ENCODE results near the gene CCNE1.

CCNE1 gene

GRCh38 chr19:29849208-29849607, 37.4 kb downstream of the CCNE1 start:
- DNase-seq, result no peak

- DNase-seq, result no peak
Measured at GRCh38 chr19:29850482-29850881, 38.7 kb downstream of the CCNE1 start.

- DNase-seq, result no peak
Measured at GRCh38 chr19:29851769-29852521, 40.2 kb downstream of the CCNE1 start.

- DNase-seq, result no peak
Measured at GRCh38 chr19:29854033-29854432, 42.2 kb downstream of the CCNE1 start.

GRCh38 chr19:29855087-29855486, 43.3 kb downstream of the CCNE1 start:
- no peak for DNase-seq

GRCh38 chr19:29855741-29856500, 44.1 kb downstream of the CCNE1 start:
- no peak for DNase-seq

- no peak for DNase-seq
Measured at GRCh38 chr19:29858000-29858596, 46.3 kb downstream of the CCNE1 start.

GRCh38 chr19:29858621-29859020, 46.8 kb downstream of the CCNE1 start:
- no peak for DNase-seq

- DNase-seq, result no peak
Measured at GRCh38 chr19:29860492-29860891, 48.7 kb downstream of the CCNE1 start.

GRCh38 chr19:29861574-29861973, 49.8 kb downstream of the CCNE1 start:
- DNase-seq, result no peak

GRCh38 chr19:29866011-29866410, 54.2 kb downstream of the CCNE1 start:
- DNase-seq, result no peak

- DNase-seq, result no peak
Measured at GRCh38 chr19:29867984-29868383, 56.2 kb downstream of the CCNE1 start.

GRCh38 chr19:29871143-29871542, 59.4 kb downstream of the CCNE1 start:
- no peak for DNase-seq

- DNase-seq, result no peak
Measured at GRCh38 chr19:29872224-29872731, 60.5 kb downstream of the CCNE1 start.

- DNase-seq, result no peak
Measured at GRCh38 chr19:29873024-29873800, 61.4 kb downstream of the CCNE1 start.
